ENCODE data around the gene COQ10A. TPM values are rescaled to one million over a fixed set of nuclear protein-coding genes. Genes with fewer than 3 reads are reported as not detected.

Gene COQ10A
- total RNA-seq, 2 donors from 2014 or later: 20.5 to 23.2 TPM

GRCh38 chr12:56223571-56224101 is 43.1 kb upstream of the COQ10A start:
- Histone ChIP-seq H3K27me3 (ENCODE audit: control insufficient read depth, insufficient read depth, low read length, poor library complexity, severe bottlenecking) (no peaks in the 10 kb centered on the region), H3K4me3 (ENCODE audit: low read length) (peak overlapping the region; percentile 21), H3K9me3 (ENCODE audit: control insufficient read depth, low read length) (no peaks in the 10 kb centered on the region), H3K36me3 (ENCODE audit: control insufficient read depth, insufficient read depth, low read length) (peaks cover 6% of the 10 kb centered on the region), H3K4me1 (ENCODE audit: control insufficient read depth, insufficient read depth, low read length) (peaks cover 5% of the 10 kb centered on the region), H3K9ac (ENCODE audit: extremely low read depth, low read length, poor library complexity, severe bottlenecking) (no peak overlapping the region), H3K27ac (ENCODE audit: low read depth, low read length) (peak overlapping the region; percentile 27)
- peak overlapping the region; percentile 99 for H3K4me3 Mint-ChIP-seq
- peaks cover 1% of the 10 kb centered on the region for H3K9me3 Mint-ChIP-seq
- WGBS, 2 experiments (ENCODE audit: insufficient coverage in 1 of 2, insufficient read length in 1 of 2): 54 to 68% methylated on average over 8 to 15 of the region's 15 CpGs
- peaks cover 5% of the 10 kb centered on the region for H3K36me3 Mint-ChIP-seq (ENCODE audit: low read depth)
- no peak for DNase-seq
- no peak for TF ChIP-seq CTCF (conservative IDR thresholded peaks at IDR 0.05)
- H3K27me3 Mint-ChIP-seq (ENCODE audit: insufficient read depth): no peaks in the 10 kb centered on the region
- H3K4me1 Mint-ChIP-seq: peaks cover 26% of the 10 kb centered on the region
- peak overlapping the region; percentile 96 for H3K27ac Mint-ChIP-seq

GRCh38 chr12:56224102-56224701 is 42.5 kb upstream of the COQ10A start, which contains the start of gene NABP2:
NABP2 (plus strand) TSS chr12:56224342; CDS start chr12:56224857, 515 bp downstream.
- peaks cover 26% of the 10 kb centered on the region for H3K4me1 Mint-ChIP-seq
- peak within 1 kb of the TSS; percentile 39 for H3K9ac ChIP-seq (ENCODE audit: extremely low read depth, low read length, poor library complexity, severe bottlenecking)
- H3K4me3 ChIP-seq (ENCODE audit: low read length): peak within 1 kb of the TSS; percentile 88
- peak within 1 kb of the TSS; percentile 96 for H3K27ac Mint-ChIP-seq
- WGBS, 2 experiments (ENCODE audit: insufficient coverage in 1 of 2, insufficient read length in 1 of 2): 3 to 4% methylated on average over 21 to 41 of the region's 41 CpGs
- peaks cover 5% of the 10 kb centered on the region for H3K4me1 ChIP-seq (ENCODE audit: control insufficient read depth, insufficient read depth, low read length)
- peak; percentile 90 for TF ChIP-seq CTCF (conservative IDR thresholded peaks at IDR 0.05)
- no peaks in the 10 kb centered on the region for H3K27me3 ChIP-seq (ENCODE audit: control insufficient read depth, insufficient read depth, low read length, poor library complexity, severe bottlenecking)
- H3K36me3 ChIP-seq (ENCODE audit: control insufficient read depth, insufficient read depth, low read length): peaks cover 6% of the 10 kb centered on the region
- peak within 1 kb of the TSS; percentile 27 for H3K27ac ChIP-seq (ENCODE audit: low read depth, low read length)
- no peaks in the 10 kb centered on the region for H3K27me3 Mint-ChIP-seq (ENCODE audit: insufficient read depth)
- peaks cover 5% of the 10 kb centered on the region for H3K36me3 Mint-ChIP-seq (ENCODE audit: low read depth)
- H3K9me3 Mint-ChIP-seq: no peaks in the 10 kb centered on the region
- peak; percentile 100 for DNase-seq
- peak within 1 kb of the TSS; percentile 99 for H3K4me3 Mint-ChIP-seq
- H3K9me3 ChIP-seq (ENCODE audit: control insufficient read depth, low read length): no peaks in the 10 kb centered on the region

- H3K9me3 ChIP-seq (ENCODE audit: control insufficient read depth, low read length): no peaks in the 10 kb centered on the region
- no peak overlapping the region for H3K27ac ChIP-seq (ENCODE audit: low read depth, low read length)
- DNase-seq: peak; percentile 59
- peaks cover 26% of the 10 kb centered on the region for H3K4me1 Mint-ChIP-seq
- TF ChIP-seq CTCF (conservative IDR thresholded peaks at IDR 0.05): no peak
- H3K27ac Mint-ChIP-seq: no peak overlapping the region
- H3K36me3 ChIP-seq (ENCODE audit: control insufficient read depth, insufficient read depth, low read length): peaks cover 3% of the 10 kb centered on the region
- no peaks in the 10 kb centered on the region for H3K9me3 Mint-ChIP-seq
- no peaks in the 10 kb centered on the region for H3K27me3 ChIP-seq (ENCODE audit: control insufficient read depth, insufficient read depth, low read length, poor library complexity, severe bottlenecking)
- no peak overlapping the region for H3K9ac ChIP-seq (ENCODE audit: extremely low read depth, low read length, poor library complexity, severe bottlenecking)
- peaks cover 5% of the 10 kb centered on the region for H3K36me3 Mint-ChIP-seq (ENCODE audit: low read depth)
- H3K4me3 ChIP-seq (ENCODE audit: low read length): peak overlapping the region; percentile 88
- 91 to 99% methylated on average over 8 to 10 of the region's 11 CpGs for WGBS, 2 experiments (ENCODE audit: insufficient coverage in 1 of 2, insufficient read length in 1 of 2)
- H3K27me3 Mint-ChIP-seq (ENCODE audit: insufficient read depth): no peaks in the 10 kb centered on the region
- peak overlapping the region; percentile 99 for H3K4me3 Mint-ChIP-seq
- peaks cover 5% of the 10 kb centered on the region for H3K4me1 ChIP-seq (ENCODE audit: control insufficient read depth, insufficient read depth, low read length)
Observed at GRCh38 chr12:56224954-56225353, 41.8 kb upstream of the COQ10A start.
